HepG2 (cell line): ENCODE data around the gene NTN3. TPM values are rescaled to one million over a fixed set of nuclear protein-coding genes. Genes with fewer than 3 reads are reported as not detected.
A peak's percentile ranks its signal among the peaks of the same experiment; 100 is the strongest.

ENCODE experiments used
- ATAC-seq: fragments of 200-7000 bp; cut with Tn5 transposase; 3 replicates; pipeline ENCODE4 v1.9.1; 2020; ENCODE audit warnings: mild to moderate bottlenecking, moderate library complexity
- BruUV-seq: library from RNA; stranded (reverse); fragments of 400-500 nt; replicated peaks from 2 replicates; lab custom pipeline; 2021; lab: Mats Ljungman, UMichigan
- CTCF ChIA-PET: fragments of 300-600 bp; formaldehyde crosslinking; extraction: SDS; loops from one replicate; lab custom pipeline; 2021; ENCODE audit warnings: low total read pairs, inconsistent platforms, low intra/inter-chr PET ratio; lab: Yijun Ruan, JAX
- POLR2A ChIA-PET: fragments of 350-600 bp; sonication (Branson Sonifier 250); formaldehyde crosslinking; loops from one replicate; lab custom pipeline; 2020; ENCODE audit warnings: antibody characterized with exemption, inconsistent platforms; lab: Yijun Ruan, JAX
- DNase-seq: peaks from one replicate; pipeline ENCODE4 v3.0.0-alpha.2; 2015; ENCODE audit warnings: low spot score
- FAIRE-seq: peaks from 3 replicates; lab custom pipeline; 2011; peaks lifted over from hg19 to GRCh38; lab: Jason Lieb, UNC
- H2AFZ ChIP-seq: one replicate; pipeline ENCODE4 v1.6.1; 2011; ENCODE audit warnings: low read length, inconsistent platforms
- H3K27ac ChIP-seq: fragments of 300-600 bp; 3 replicates; pipeline ENCODE4 v1.8.0; 2011; ENCODE audit warnings: mixed run types, mild to moderate bottlenecking, mixed read lengths, low read length, inconsistent platforms; ENCODE audit not compliant: insufficient read depth; ENCODE audit errors: extremely low read length
- H3K27me3 ChIP-seq, 2 experiments: fragments of 200-600 bp in 1 of 2; 2 replicates in 1 of 2; 3 replicates in 1 of 2; pipeline versions ENCODE4 v1.6.0 to v1.8.0; 2011; ENCODE audit warnings: low read length in 2 of 2, mild to moderate bottlenecking in 2 of 2, moderate library complexity in 2 of 2, inconsistent platforms in 1 of 2; ENCODE audit not compliant: insufficient read depth in 2 of 2, control insufficient read depth in 1 of 2
- H3K36me3 ChIP-seq, 2 experiments: fragments of 200-600 bp in 1 of 2; replicated peaks in 1 of 2; 2 replicates in 1 of 2; 3 replicates in 1 of 2; pipeline versions ENCODE4 v1.5.1 to v1.8.0; 2011; ENCODE audit warnings: low read length in 2 of 2, inconsistent platforms in 1 of 2; ENCODE audit not compliant: insufficient read depth in 2 of 2, control insufficient read depth in 1 of 2
- H3K4me1 ChIP-seq: 2 replicates; pipeline ENCODE4 v1.5.1; 2012; ENCODE audit warnings: low read length, inconsistent platforms; ENCODE audit not compliant: insufficient read depth
- H3K4me2 ChIP-seq: 2 replicates; pipeline ENCODE4 v1.6.0; 2011; ENCODE audit warnings: low read depth, low read length, inconsistent platforms
- H3K4me3 ChIP-seq, 3 experiments: fragments of 200-600 bp in 1 of 3; sonication (generic), shearing (Covaris generic) in 1 of 3; replicated peaks in 1 of 3; 2 replicates each; pipeline ENCODE4 v1.5.1; 2011 to 2016; ENCODE audit warnings: low read length in 3 of 3, inconsistent platforms in 2 of 3, low read depth in 2 of 3, mild to moderate bottlenecking in 2 of 3, control low read depth in 1 of 3, mixed read lengths in 1 of 3; ENCODE audit not compliant: insufficient read depth in 1 of 3
- H3K79me2 ChIP-seq: one replicate; pipeline ENCODE4 v1.6.1; 2011; ENCODE audit warnings: low read length, inconsistent platforms; ENCODE audit not compliant: insufficient read depth
- H3K9ac ChIP-seq: 2 replicates; pipeline ENCODE4 v1.6.0; 2011; ENCODE audit warnings: mild to moderate bottlenecking, low read depth, low read length, inconsistent platforms; ENCODE audit not compliant: insufficient read depth
- H3K9me3 ChIP-seq: 2 replicates; pipeline ENCODE4 v1.5.1; 2012; ENCODE audit warnings: mild to moderate bottlenecking, low read length
- H4K20me1 ChIP-seq: 2 replicates; pipeline ENCODE4 v1.6.0; 2011; ENCODE audit warnings: inconsistent platforms, mild to moderate bottlenecking, low read length, moderate library complexity; ENCODE audit not compliant: insufficient read depth
- AGO1 ChIP-seq: fragments of 200-400 bp; formaldehyde crosslinking; IDR thresholded peaks from 2 replicates; pipeline ENCODE4 v1.6.1; 2017; ENCODE audit warnings: mild to moderate bottlenecking, low read depth, low read length, moderate library complexity; ENCODE audit not compliant: poor library complexity, severe bottlenecking
- AGO2 ChIP-seq: fragments of 200-400 bp; formaldehyde crosslinking; optimal IDR thresholded peaks from 2 replicates; pipeline ENCODE3; 2017; ENCODE audit warnings: mild to moderate bottlenecking, low read depth, low read length, moderate library complexity
- ATF3 ChIP-seq: sonication (generic); formaldehyde crosslinking; IDR thresholded peaks from 2 replicates; pipeline ENCODE4 v1.4.0; 2020; ENCODE audit warnings: missing genetic modification reagents
- CHCHD3 ChIP-seq: sonication (generic); formaldehyde crosslinking; IDR thresholded peaks from 2 replicates; pipeline ENCODE4 v1.8.0; 2022; ENCODE audit warnings: mild to moderate bottlenecking, missing genetic modification reagents, moderate library complexity
- HDAC1 ChIP-seq: sonication (generic); formaldehyde crosslinking; IDR thresholded peaks from 2 replicates; pipeline ENCODE4 v1.5.1; 2020; ENCODE audit warnings: mild to moderate bottlenecking, missing genetic modification reagents
- HNF4A ChIP-seq: sonication (generic); formaldehyde crosslinking; IDR thresholded peaks from 2 replicates; pipeline ENCODE4 v1.4.0; 2020; ENCODE audit warnings: missing genetic modification reagents
- IKZF4 ChIP-seq: sonication (generic); formaldehyde crosslinking; IDR thresholded peaks from 2 replicates; pipeline ENCODE4 v1.5.1; 2020; ENCODE audit warnings: borderline replicate concordance, mild to moderate bottlenecking, low read depth, missing genetic modification reagents; ENCODE audit errors: not compliant biosample characterization
- KLF6 ChIP-seq: IDR thresholded peaks from 2 replicates; pipeline ENCODE4 v1.8.0; 2016; ENCODE audit warnings: missing biosample characterization, missing genetic modification reagents
- PHF5A ChIP-seq: IDR thresholded peaks from one replicate; pipeline ENCODE4 v1.6.1; 2018; ENCODE audit warnings: low read depth, missing genetic modification reagents; ENCODE audit not compliant: unreplicated experiment
- RXRA ChIP-seq: sonication (generic); formaldehyde crosslinking; IDR thresholded peaks from 2 replicates; pipeline ENCODE4 v1.5.1; 2020; ENCODE audit warnings: missing genetic modification reagents
- U2AF2 ChIP-seq: fragments of 200-400 bp; formaldehyde crosslinking; IDR thresholded peaks from 2 replicates; pipeline ENCODE4 v1.6.1; 2017; ENCODE audit warnings: low read depth, mild to moderate bottlenecking, low read length
- YY1 ChIP-seq: IDR thresholded peaks from 2 replicates; pipeline ENCODE4 v1.6.1; 2011; ENCODE audit warnings: low read length, low read depth, moderate library complexity, mild to moderate bottlenecking; ENCODE audit not compliant: insufficient read depth, insufficient replicate concordance
- ZNF142 ChIP-seq: sonication (generic); formaldehyde crosslinking; IDR thresholded peaks from 2 replicates; pipeline ENCODE4 v1.4.0; 2020; ENCODE audit warnings: missing genetic modification reagents
- ZNF343 ChIP-seq: sonication (generic); formaldehyde crosslinking; IDR thresholded peaks from 2 replicates; pipeline ENCODE4 v1.4.0; 2020; ENCODE audit warnings: mild to moderate bottlenecking, missing genetic modification reagents
- ZSCAN22 ChIP-seq: sonication (generic); formaldehyde crosslinking; IDR thresholded peaks from 2 replicates; pipeline ENCODE4 v1.4.0; 2020; ENCODE audit warnings: mild to moderate bottlenecking, missing genetic modification reagents
- WGBS: methylation state at CpG from one replicate; pipeline ENCODE4 v1.1.6; 2017; ENCODE audit warnings: low lambda C conversion rate; 5-methylcytosine and 5-hydroxymethylcytosine counted together
- in situ Hi-C: cut with HindIII; loops from 2 replicates; pipeline ENCODE4 v1.10.0; 2017; ENCODE audit warnings: low pct_unique_long_range_greater_than_20kb; ENCODE audit not compliant: extremely low pct_ligation_motif_present
- intact Hi-C: fragments of 100-400 bp; cut with micrococcal nuclease; formaldehyde crosslinking; loops from one replicate; pipeline ENCODE4 v1.10.0; 2022; ENCODE audit not compliant: unreplicated experiment
- polyA plus RNA-seq, 8 experiments: library from polyadenylated mRNA; depleted of rRNA in 3 of 8; stranded (reverse) in 7 of 8; unstranded in 1 of 8; fragments of >200 nt; fragmentation: Illumina TruSeq in 4 of 8; extraction: Trizol in 4 of 8; gene quantifications; 2 replicates each; pipeline versions ENCODE4 v1.2.1 to v1.2.3, GENCODE V29; 2011 to 2016; ENCODE audit warnings: low read depth in 4 of 8, missing spikeins in 1 of 8, mixed read lengths in 1 of 8; ENCODE audit not compliant: insufficient read depth in 1 of 8
- total RNA-seq, 5 experiments: library from RNA; depleted of rRNA; stranded (reverse); fragments of >200 nt; fragmentation: Illumina TruSeq; extraction: Trizol; gene quantifications; 2 replicates each; pipeline ENCODE4 v1.2.3, GENCODE V29; 2016; ENCODE audit warnings: low read depth in 1 of 5

The NTN3 gene
- total and polyA plus RNA-seq, 2 of the 13 experiments (the other 11 are each of a cell fraction or from before 2014, with no cell fraction given) = 0.09 to 0.20 TPM

- TF ChIP-seq ZSCAN22 (peak; percentile 87), CHCHD3 (no peak), U2AF2 (no peak)
Measured at GRCh38 chr16:2470603-2471015, 488 bp upstream of the NTN3 start (continued).

GRCh38 chr16:2471653-2472487 is 773 bp downstream of the NTN3 start:
- Histone ChIP-seq H3K4me2 (peak overlapping the region; percentile 89), H3K9me3 (no peaks in the 10 kb centered on the region), H3K4me1 (peaks cover 64% of the 10 kb centered on the region), H3K9ac (peak overlapping the region; percentile 7; the same call in 1 of the 2 replicates), H3K79me2 (no peaks in the 10 kb centered on the region), H3K27me3 (peaks cover 8 to 25% of the 10 kb centered on the region in 2 experiments), H3K36me3 (no peaks in the 10 kb centered on the region), H3K4me3 (peak overlapping the region; percentile 4 to 85 (median 38); a peak in 5 of 6 replicates), H2AFZ (no peak overlapping the region), H3K27ac (no peak overlapping the region), H4K20me1 (peaks cover 9% of the 10 kb centered on the region; the same call in 1 of the 2 replicates)
- POLR2A ChIA-PET = interaction anchor here (1.4 kb wide), 1 partner anchor 12 kb away, joined by 4 read pairs; the partner anchor contains the start of gene TEDC2
- WGBS = 14% methylated on average over 5 of the region's 61 CpGs
- BruUV-seq = no TSS peak
- CTCF ChIA-PET = no interaction called here
- in situ Hi-C loops (no loop called here), intact Hi-C loops (loop anchor here (5.0 kb wide), 1 partner anchor 40 kb away; no protein-coding TSS in a partner anchor)
- ATAC-seq (peak; percentile 31), DNase-seq (no peak), FAIRE-seq (no peak)
- TF ChIP-seq IKZF4 (CRISPR knock-in tag) (peak; percentile 46), ZNF142 (CRISPR knock-in tag) (peak; percentile 57), ZNF343 (CRISPR knock-in tag) (peak; percentile 64; the same call in 1 of the 2 replicates), ATF3 (CRISPR knock-in tag) (no peak), PHF5A (CRISPR knock-in tag) (peak; percentile 38), KLF6 (CRISPR knock-in tag) (0 out of 2 replicates have a peak, but pooled peaks have one; percentile 27), HDAC1 (CRISPR knock-in tag) (0 out of 2 replicates have a peak, but pooled peaks have one; percentile 34), AGO2 (peak; percentile 62), YY1 (peak; percentile 31), HNF4A (CRISPR knock-in tag) (peak; percentile 73), RXRA (CRISPR knock-in tag) (peak; percentile 36; the same call in 1 of the 2 replicates), AGO1 (peak; percentile 1)
